ENCODE results near the gene FAM83C. TPM values are rescaled to one million over a fixed set of nuclear protein-coding genes. Genes with fewer than 3 reads are reported as not detected.

FAM83C gene
- total RNA-seq, 1 donor from 2014 or later = not detected

DNA sequence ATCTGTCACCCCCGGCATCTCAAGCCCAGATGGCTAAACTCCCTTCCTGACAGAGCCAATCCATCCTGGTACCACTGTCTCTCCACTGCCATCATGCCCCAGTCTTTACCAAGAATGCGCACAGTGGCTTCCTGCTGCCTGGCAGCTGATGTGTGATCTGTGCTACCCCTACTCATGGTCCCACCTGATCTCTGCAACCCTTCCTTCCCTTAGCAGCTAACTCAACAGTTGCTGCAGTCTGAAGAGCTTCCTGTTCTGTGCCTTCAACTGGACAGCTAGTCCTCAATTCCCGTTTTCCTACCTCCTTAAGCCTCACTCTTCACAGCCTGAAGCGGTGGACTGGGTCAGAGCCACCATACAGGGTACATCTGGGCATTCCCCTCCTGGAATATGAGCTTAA lies 7.6 kb upstream of the FAM83C start:
- TF ChIP-seq CTCF (IDR thresholded peaks at IDR 0.05; ENCODE audit: borderline replicate concordance) = no peak
- Histone ChIP-seq H3K9me3 (replicated peaks) (no peaks in the 10 kb centered on the region), H3K27me3 (ENCODE audit: low read depth) (peaks cover 16% of the 10 kb centered on the region), H3K27ac (replicated peaks) (no peak overlapping the region), H3K36me3 (no peaks in the 10 kb centered on the region), H3K4me1 (peaks cover 10% of the 10 kb centered on the region), H3K4me3 (no peak overlapping the region)
- intact Hi-C loops (cut with micrococcal nuclease) = loop anchor here (10.0 kb wide), 1 partner anchor 145 kb away; no protein-coding TSS in a partner anchor
- no peak for DNase-seq

DNA sequence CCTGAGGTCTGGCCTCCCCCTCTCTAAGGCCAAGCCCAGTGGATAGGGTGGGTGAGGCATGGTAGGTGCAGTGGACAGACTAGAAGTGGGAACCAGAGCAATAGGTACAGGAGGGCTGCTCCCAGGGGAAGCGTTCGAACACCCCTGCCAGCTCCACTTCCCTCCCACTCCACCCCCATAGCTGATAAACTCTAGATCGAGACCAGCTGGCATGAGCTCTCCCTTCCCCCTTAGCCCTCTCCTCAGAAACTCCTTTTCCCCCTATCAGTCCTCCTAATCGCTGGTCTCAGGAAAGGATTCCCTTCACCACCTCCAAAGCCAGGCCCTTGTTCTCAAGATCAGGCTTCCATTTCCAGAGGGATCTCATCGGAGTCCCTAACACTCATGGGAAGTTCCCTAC lies 6.0 kb upstream of the FAM83C start:
- TF ChIP-seq CTCF (IDR thresholded peaks at IDR 0.05; ENCODE audit: borderline replicate concordance) = no peak

GRCh38 chr20:35297740-35298139 lies 5.5 kb upstream of the FAM83C start:
- Histone ChIP-seq H3K9me3 (replicated peaks) (no peaks in the 10 kb centered on the region), H3K27ac (replicated peaks) (no peak overlapping the region), H3K4me1 (peaks cover 7% of the 10 kb centered on the region), H3K36me3 (no peaks in the 10 kb centered on the region), H3K27me3 (ENCODE audit: low read depth) (peaks cover 37% of the 10 kb centered on the region), H3K4me3 (no peak overlapping the region)
- DNase-seq = no peak
- TF ChIP-seq CTCF (IDR thresholded peaks at IDR 0.05; ENCODE audit: borderline replicate concordance) = no peak
- intact Hi-C loops (cut with micrococcal nuclease) = no loop called here

More for the DNA sequence above, 6.0 kb upstream of the FAM83C start:
- peaks cover 7% of the 10 kb centered on the region for H3K4me1 ChIP-seq
- no peak overlapping the region for H3K4me3 ChIP-seq
- H3K36me3 ChIP-seq = no peaks in the 10 kb centered on the region
- intact Hi-C loops (cut with micrococcal nuclease) = no loop called here
- H3K27me3 ChIP-seq (ENCODE audit: low read depth) = peaks cover 32% of the 10 kb centered on the region
- no peak overlapping the region for H3K27ac ChIP-seq (replicated peaks)
- no peak for DNase-seq
- H3K9me3 ChIP-seq (replicated peaks) = no peaks in the 10 kb centered on the region

DNA sequence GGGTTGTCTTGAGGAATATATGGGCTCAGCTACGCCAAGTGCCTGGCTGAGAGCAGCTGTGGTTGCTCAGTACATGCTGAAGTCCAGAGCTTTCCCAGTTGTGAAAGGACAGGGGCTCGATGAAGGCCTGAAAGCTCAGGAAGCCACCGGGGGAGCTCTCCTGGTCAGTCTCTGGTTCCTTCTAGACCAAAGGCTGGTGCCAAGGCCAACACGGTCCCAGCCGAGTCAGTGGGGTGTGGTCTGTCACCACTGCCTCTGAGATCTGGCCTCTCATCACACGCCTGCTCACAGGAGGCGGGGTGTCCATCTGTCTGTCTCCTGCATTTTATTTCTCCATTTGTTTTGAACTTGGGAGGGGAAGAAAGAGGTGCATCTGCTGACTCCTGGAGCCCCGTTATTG lies 4.9 kb upstream of the FAM83C start:
- H3K4me3 ChIP-seq = no peak overlapping the region
- H3K9me3 ChIP-seq (replicated peaks) = no peaks in the 10 kb centered on the region
- intact Hi-C loops (cut with micrococcal nuclease) = no loop called here
- H3K27ac ChIP-seq (replicated peaks) = no peak overlapping the region
- no peak for DNase-seq
- H3K36me3 ChIP-seq = no peaks in the 10 kb centered on the region
- H3K27me3 ChIP-seq (ENCODE audit: low read depth) = peaks cover 43% of the 10 kb centered on the region
- peaks cover 7% of the 10 kb centered on the region for H3K4me1 ChIP-seq
- TF ChIP-seq CTCF (IDR thresholded peaks at IDR 0.05; ENCODE audit: borderline replicate concordance) = no peak

- Histone ChIP-seq H3K9me3 (replicated peaks) (no peaks in the 10 kb centered on the region), H3K4me1 (peaks cover 7% of the 10 kb centered on the region), H3K4me3 (no peak overlapping the region), H3K27ac (replicated peaks) (no peak overlapping the region), H3K27me3 (ENCODE audit: low read depth) (peaks cover 53% of the 10 kb centered on the region), H3K36me3 (no peaks in the 10 kb centered on the region)
- intact Hi-C loops (cut with micrococcal nuclease) = no loop called here
- DNase-seq = no peak
- TF ChIP-seq CTCF (IDR thresholded peaks at IDR 0.05; ENCODE audit: borderline replicate concordance) = no peak
Observed at GRCh38 chr20:35296101-35296554, 3.9 kb upstream of the FAM83C start.

Data from left ventricle myocardium inferior (tissue), 1 donor.